PC-9 (cell line): ENCODE results near the gene CMC1.

Source experiments
- CTCF ChIP-seq: fragments of 200-600 bp; sonication (generic); conservative IDR thresholded peaks from 2 replicates; pipeline ENCODE4 v1.6.1; 2017; ENCODE audit warnings: mixed run types, antibody characterized with exemption, mild to moderate bottlenecking, moderate library complexity
- EZH2 ChIP-seq: fragments of 200-600 bp; sonication (generic); IDR thresholded peaks from 2 replicates; pipeline ENCODE4 v1.8.0; 2017; ENCODE audit warnings: antibody characterized with exemption, low read depth

GRCh38 chr3:28244491-28244890, 3.1 kb downstream of the CMC1 start:
- TF ChIP-seq CTCF: no peak
- no peak for TF ChIP-seq EZH2
